ENCODE data around the gene MAU2.

The MAU2 gene

DNA sequence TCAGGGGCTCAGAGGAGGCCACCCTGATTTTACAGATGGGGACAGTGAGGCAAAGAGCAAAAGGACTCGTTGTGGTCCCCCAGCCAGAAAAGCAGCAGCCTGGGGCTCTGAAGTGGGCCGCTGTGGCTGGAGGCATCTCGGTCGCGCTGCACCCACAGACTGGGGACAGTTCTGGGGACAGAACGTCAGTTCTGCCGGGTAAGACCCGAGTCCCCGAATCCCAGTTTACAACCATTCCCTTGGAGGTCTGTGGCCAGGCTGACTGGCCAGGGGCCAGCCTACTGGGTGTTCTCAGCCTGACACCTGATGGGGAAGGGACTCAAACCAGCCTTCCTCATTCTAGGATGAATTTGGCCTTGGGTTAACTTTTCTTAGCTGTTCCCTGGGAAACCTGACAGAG, 14.4 kb upstream of the MAU2 start:
- no peak for DNase-seq

DNA sequence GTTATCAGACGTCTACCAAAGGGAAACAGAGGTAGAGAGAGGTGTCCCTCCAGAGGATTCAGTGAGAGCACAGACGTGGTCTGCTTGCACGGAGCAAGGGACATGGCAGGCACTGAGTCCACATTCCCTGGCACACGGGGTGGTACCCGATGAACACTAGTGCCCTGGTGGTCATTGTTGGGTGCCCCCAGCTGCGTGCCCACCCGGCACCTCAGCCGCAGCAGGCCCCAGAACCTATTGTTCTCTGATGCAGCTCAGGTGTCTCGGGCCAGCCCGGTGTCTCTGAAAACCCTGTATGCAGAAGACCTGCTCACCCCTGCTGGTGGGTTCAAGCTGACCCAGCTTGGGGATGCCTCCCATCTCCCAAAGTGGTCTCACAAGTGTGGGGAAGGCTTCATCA, 12.3 kb upstream of the MAU2 start:
- DNase-seq = no peak

DNA sequence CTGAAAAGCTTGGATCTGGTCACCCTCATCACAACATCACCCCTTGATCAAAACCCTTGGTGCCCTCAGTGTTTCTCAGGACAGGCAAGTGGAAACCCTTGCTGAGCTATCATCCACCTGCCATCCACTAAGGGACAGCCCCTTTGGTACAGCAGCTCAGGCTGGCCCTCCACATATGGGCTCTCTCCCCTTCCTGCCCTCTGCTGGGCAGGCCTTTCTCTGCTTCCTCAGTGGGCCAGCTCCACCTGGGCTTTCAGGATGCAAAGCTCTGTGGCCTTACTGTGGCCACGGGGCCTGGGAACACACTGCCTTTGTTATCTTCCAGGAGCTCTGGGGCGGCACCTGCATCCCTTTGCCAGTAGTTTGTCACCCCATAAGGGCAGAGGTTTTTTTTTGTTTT, 5.2 kb upstream of the MAU2 start:
- DNase-seq = no peak

- DNase-seq = no peak
Observed at GRCh38 chr19:19316082-19316481, 4.5 kb upstream of the MAU2 start.

GRCh38 chr19:19319732-19320360, 783 bp upstream of the MAU2 start:
- DNase-seq = peak; percentile 6

- peak; percentile 24 for DNase-seq
Observed at GRCh38 chr19:19321141-19321577, 530 bp downstream of the MAU2 start.

GRCh38 chr19:19324059-19324770, 3.6 kb downstream of the MAU2 start:
- no peak for DNase-seq

DNA sequence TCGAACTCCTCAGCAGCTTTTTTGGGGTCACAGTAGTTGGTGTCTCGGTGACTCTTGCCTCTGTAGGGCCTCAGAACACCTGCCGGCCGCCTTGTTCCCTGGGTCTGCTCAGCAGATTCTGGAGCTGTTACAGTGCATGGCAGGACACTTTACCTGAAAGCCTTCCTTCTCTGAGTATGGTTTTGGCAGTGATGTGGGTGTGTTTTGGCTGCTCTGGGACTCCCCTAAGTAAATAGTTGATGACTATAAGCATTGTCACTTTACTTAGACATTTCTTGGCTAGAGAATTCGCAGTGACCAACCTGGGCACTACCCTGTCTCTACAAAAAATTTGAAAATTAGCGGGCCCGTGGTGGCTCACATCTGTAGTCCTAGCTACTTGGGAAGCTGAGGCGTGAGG, 7.0 kb downstream of the MAU2 start:
- no peak for DNase-seq

GRCh38 chr19:19329126-19329525, 8.5 kb downstream of the MAU2 start:
- DNase-seq = no peak

- no peak for DNase-seq
Observed at GRCh38 chr19:19334063-19334988, 13.7 kb downstream of the MAU2 start.

- no peak for DNase-seq
Observed at GRCh38 chr19:19334989-19335344, 14.3 kb downstream of the MAU2 start.

DNA sequence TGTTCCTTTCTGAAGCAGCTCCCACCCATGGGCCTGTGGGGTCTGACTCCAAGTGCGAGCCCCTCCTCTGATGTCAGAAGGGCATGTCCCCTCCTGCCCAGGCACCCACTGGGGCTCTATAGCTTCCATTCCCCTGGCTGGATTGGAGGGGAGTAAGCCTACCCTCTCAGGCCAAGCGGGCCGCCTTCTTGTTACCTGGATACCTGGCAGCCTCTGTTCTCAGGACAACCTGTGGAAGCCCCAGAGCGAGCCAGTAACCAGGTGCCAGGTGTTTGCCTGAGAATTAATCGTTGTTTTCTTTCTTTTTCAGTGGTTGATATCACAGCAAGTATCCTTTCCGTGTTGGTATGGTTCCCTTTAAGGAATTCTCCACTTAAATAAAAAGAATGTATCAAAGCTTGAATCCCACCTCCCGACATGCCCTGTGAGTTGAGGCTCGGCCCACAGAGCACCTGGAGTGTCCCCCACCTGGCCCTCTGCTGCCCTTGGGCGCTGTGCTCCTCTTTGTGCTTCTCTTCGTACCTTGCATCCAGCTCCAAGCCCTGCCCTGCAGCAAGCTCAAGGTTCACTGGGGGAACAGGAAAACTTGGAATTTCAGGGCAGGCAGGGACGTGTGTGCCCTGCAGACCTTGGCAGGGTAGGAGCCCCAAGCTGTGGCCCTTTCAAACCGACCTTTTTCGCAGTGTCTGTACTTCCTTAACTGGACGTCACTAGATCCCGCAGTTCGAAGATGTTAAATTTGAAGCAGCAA, 15.0 kb downstream of the MAU2 start:
- DNase-seq = no peak

DNA sequence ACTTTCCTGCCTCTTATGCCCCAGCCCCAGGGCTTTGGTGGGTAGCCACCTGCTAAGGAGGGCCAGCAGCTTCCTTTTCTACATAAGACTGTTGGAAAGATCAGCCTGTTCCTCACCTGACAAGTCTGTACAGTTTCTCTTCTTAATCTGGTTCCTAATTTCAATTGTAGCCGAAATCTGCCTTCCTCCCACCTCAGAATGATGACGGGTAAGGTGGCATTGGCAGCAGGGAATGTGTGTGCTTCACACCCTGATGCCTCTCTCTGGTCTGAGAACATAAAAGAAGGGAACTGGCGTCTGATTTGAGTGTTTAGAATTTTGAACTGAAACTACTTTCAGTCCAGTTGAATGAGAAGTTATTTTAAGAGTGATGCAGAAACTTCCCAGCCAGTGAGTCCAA, 16.0 kb downstream of the MAU2 start:
- no peak for DNase-seq

- no peak for DNase-seq
Observed at GRCh38 chr19:19337120-19337519, 16.5 kb downstream of the MAU2 start.

DNA sequence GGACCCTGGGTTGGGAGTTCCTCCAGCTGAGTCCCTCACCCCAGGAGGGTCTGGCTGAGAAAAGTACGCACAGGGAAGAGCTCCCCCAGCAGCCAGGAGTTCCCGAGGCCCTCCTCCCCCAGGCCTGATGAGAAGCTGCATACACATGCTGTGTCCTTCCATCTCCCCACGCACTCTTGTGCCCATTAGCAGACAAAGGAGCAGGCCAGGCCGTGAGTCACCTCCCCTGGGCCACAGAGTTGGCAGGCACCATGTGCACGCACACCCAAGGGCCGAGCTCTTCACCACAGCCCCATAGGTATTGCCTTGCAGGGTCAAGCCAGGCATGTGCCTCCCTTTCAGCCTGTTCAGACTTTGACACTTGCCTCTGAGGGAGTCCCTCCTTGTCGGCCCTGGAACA, 17.5 kb downstream of the MAU2 start:
- no peak for DNase-seq

GRCh38 chr19:19341026-19341425, 20.4 kb downstream of the MAU2 start:
- no peak for DNase-seq

- peak; percentile 77 for DNase-seq
Observed at GRCh38 chr19:19342086-19343015, 21.7 kb downstream of the MAU2 start.

DNA sequence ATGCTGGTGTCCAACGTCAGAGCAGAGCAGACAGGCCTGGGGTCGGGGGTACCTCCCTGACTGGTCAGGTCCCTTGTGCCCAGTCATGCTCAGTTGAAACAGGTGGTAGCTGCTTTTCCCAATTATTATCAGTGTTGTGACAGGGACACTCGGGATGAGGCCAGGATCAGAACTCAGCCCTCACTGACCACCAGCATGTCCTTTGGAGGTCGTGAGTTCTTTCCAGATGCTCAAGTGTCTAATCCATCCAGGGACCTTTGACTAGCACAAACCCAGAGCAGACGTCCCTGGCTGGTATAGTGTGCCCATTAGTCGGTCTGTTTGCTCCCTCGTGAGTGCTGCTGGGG, 22.4 kb downstream of the MAU2 start:
- DNase-seq = no peak

GRCh38 chr19:19343762-19344161, 23.1 kb downstream of the MAU2 start:
- no peak for DNase-seq

DNA sequence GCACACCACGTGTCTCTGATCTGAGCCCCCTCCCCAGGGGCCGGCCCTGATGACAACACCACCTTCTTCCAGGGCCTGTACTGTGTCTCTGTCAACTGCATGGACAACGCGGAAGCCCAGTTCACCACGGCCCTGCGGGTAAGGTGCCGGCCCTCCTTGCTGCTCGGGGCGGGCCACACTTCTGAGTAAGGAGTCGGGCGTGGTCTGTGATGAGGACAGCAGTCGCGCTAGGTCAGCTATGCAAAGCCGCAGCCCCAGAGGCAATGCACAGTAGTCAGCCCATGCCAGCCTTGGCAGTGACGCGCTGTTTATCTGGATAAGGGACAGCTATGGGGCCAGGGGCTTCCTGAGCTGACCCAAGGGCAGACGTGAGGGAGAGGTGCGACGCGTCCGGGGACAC, 24.6 kb downstream of the MAU2 start:
- no peak for DNase-seq

DNA sequence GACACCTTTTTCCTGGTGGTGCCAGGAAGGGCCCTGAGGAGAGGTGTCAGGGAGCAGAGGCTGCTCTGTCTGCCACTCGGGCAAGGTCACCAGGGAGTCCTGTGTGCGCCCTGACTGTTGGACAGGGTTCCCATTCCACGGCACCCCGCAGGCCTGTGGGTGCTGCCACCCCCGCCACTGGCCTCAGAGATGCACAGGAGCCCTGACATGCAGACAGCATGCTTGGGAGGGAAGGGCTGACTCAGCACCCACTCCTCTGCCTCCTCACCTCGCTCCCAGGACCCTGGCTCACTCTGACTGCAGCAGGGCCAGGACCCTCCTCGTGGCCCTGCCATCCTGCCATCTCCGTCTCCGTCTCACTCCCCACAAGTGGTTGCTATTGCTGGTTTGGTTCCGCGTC, 25.3 kb downstream of the MAU2 start:
- DNase-seq = no peak
